Measurements from ENCODE around the gene EVA1C.
"Not testable (repeated sequence)": the region's sequence is repeated elsewhere in the genome, so short reads cannot be mapped to it uniquely, and the experiment has no call there.

Gene EVA1C

DNA sequence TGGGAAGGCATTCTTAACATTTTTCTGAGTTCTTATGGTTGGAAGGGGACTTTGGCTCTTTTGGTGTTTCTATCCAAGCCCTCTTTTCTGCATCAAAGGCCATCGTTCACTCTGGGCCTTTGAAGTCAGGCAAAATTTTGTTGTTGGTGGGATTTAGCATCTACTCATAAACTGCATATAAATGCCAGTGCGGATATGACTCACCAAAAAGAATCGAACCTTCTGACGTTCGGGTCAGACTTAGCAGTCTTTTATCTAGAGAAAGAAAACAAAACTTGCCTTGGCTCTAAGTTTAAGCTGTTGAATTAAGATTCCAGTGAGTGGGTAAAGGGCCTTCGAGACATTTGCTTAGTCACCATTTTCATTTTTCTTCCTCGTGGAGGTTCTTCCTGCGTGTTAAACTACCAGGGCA lies 51.4 kb downstream of the EVA1C start:
- DNase-seq = no peak

DNA sequence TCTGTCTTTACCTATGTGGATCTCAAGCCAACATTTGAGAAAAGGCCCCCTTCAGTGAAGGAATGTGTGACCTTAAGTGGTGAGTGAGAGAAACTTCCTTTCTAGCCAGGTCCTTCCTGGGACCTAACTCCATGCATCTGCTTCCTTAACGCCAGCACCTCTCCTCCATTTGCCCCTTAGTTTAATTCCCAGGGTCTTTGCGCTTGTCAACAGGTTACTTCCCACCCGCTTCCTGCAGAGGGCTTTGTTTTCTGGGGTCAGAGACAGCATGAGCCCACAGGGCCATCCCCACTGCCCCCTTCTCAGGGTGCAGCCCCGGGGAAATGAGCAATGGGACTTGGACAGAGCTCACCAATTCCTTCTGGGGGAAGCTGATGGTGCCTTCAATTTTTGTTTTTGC lies 54.8 kb downstream of the EVA1C start:
- no peak for DNase-seq

DNA sequence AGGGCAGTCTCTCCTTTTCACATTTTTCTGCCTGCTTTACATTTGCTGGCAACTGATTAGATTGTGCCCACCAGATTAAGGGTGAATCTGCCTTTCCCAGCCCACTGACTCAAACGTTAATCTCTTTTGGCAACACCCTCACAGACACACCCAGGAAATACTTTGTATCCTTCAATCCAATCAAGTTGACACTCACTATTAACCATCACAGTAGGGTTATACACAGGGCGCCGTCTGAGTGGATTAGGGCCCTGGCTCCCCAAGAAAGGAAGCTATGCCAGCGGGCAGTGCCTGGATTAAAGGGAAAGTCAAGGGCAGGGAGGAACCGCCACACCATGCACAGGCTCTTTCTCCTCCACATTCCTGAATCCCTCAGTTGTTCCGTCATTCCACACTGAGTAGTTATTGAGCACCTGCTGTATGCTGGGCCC lies 56.2 kb downstream of the EVA1C start:
- no peak for DNase-seq

DNA sequence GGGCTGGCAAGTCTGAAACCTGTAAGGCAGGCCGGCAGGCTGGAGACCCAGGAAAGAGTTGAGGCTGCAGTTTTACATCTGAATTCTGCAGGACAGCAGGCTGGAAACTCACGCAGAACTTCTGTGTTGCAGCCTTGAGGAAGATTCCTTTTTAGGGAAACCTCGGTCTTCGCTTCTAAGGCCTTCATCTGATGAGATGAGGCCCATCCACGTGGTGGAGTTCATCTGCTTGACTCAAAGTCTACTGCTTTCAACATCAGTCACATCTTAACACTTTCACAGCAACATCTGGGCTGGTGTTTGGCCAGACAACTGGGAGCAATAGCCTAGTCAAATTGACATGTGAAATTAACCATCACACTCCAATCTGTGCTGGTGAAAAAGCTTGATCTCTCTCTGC lies 57.1 kb downstream of the EVA1C start:
- DNase-seq = no peak

DNA sequence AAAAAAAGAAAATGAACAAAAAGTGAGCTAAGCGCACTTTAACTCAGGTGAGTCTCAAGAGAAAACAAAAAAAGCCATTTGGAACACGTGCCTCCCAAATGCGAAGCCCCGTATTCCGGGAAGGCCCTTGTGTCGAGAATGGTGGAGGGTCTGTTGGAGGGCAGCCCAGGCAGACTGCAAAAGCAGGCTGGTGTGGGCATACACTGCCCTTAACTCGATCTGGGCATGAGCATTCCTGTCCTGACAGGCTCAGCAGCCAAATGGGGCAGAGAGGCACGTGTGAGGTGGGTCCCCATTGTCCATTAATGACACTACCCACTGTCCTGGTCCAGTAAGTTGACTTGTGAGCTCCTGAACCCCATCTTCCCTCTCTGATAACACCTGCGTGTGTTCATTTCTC lies 57.7 kb downstream of the EVA1C start:
- DNase-seq = no peak

DNA sequence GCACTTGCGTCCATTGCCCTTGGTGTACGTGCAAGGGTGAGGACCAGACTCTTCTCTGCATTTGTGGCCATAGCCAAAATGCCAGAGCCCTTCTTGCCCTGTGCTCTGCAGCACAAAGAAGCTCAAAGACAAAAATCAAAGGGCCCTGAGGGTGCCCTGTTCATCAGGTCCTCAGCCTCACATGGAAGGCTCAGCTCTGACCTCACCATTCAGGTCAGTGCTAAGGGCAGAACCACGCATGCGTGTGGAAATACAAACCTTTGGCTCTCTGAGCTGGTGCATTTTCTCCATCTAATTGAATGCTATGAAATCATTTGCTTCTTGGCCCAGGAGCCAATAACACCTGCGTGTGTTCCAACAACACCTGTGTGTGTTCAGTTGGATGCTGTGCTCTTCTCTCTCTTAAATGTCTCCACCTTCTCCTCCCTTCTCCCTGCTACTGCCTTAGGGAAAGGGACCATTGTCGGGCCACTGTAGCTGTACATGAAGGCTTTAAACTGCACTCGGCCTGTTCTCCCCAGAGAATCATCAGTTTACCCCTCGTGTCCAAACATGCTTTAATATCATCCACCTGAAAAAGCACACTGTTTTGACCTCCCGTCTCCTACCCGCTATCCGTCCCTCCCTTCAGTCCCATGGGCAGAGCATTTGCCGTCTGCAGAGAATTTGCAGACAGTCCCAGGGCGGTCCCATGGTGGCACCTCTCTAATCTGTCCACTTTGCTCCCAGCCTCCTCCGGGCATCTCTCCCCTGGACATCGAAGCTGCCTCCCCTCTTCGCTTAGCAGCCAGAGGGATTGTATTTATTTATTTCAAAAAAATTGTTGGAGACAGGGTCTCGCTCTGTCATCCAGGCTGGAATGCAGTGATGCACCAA lies 60.6 kb downstream of the EVA1C start:
- no peak for DNase-seq

DNA sequence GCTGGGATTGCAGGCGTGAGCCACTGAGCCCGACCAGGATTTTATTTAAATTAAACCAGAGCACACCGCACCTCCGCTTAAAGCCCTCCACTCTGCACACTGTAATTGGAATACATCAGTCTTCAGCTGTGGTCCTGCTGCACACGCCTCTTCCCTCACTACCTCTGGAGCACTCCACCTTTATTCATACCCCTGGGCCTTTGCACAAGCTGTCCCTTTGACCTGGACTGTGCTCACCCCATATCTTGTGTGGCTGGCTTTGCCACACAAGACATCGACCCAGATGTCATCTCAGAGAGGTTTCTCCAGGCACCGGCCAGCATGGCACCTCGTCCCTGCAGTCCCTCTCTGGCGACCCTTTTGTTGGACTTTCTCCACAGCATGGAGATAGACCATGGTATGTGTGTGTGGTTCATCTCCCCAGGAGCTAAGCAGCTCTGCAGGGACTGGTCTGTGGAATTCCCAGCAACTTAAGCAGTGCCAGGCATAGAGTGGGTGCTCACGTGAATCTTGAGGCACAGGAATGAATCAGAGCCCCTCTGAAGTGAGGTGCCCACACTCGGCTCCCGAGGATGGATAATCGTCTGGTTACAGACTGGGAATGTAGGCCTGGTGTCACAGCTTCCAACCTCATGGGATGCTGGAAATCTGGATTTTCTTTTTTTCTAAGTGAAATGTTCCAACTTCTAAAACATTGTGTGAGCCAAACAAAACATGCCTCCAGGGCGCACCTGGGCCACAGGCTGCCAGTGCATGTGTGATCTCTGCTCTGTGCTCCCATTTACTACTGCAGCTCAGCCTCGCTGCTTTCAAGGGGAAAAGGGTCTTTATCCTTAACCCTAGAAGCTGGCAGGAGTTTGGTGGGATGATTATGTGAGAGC lies 61.9 kb downstream of the EVA1C start:
- no peak for DNase-seq

DNA sequence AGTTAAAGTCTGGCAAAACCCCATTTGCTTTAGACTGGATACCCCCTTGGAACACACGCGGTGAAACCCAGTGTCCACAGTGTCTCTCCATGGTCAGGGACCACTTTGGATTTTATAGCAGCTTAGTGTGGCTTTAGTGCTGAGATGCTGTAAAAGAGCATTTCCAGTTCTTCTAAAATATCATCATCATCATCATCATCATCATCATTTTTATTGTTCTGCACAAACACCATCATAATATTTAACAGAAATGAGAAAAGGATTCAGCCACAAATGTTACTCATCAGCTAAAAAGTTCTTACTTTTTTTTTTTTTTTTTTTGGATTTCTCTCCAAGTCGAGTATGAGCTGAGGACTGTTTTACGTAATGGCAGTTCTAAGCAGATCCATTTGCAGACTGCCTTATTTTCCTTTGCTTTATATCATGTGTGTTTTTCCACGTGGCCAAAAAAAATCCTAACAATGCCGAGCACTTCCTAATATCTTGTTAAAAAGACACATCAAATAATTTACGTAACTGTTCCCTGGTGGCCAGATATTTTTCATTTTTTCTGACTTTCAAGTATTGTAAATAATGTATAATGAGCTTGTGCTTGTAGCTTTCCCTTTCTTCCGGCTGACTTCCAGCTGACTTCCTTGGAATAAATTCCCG lies 62.8 kb downstream of the EVA1C start:
- no peak for DNase-seq

DNA sequence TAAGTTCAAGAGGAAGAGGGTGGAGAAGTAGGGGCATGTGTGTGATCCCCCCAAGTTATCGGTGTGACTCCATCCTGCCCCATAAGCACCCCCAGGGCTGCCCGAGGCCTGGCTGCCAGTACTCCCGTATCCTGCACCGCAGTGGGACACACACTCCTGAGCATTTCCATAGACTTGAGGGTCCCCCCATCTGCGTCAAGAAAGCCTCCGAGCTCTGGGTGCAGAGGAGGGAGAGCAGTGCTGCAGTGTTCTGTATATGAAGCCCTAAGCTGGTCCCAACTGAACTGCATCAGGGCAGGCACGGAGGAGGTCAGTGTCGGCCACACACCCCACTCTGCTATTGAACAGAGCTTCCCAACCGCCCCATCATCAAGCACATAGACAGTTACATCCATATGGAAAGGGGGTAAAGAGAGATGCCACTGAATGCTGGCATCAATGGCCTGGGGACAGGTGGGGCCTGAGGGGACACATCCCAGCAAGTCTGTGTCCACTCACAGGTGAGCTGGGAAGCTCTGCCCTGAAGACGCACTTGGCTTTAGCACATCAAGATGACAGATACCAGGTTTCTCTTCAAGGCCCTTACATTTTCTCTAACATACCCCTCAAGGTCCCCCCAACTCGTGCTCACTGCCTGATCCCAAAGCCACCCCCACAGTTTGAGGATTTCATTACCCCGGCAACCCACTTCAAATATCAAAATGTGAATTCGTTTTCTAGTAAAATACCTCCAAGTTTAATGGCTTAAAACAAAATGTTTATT lies 64.3 kb downstream of the EVA1C start:
- DNase-seq = no peak

DNA sequence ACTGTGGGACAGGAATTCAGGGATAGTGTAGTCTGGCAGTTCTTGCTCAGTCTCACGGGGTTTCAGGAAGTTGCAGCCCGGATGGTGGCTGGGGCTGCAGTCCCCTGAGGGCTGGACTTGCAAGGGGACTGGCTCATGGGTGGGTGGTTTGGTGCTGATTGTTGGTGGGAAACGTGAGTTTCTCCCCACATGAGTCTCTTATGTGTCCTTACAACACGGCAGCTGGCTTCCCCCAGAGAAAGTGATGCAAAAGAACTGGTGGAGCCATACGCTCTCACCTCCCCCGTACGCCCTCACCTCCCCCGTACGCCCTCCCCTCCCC lies 64.9 kb downstream of the EVA1C start:
- DNase-seq = no peak

DNA sequence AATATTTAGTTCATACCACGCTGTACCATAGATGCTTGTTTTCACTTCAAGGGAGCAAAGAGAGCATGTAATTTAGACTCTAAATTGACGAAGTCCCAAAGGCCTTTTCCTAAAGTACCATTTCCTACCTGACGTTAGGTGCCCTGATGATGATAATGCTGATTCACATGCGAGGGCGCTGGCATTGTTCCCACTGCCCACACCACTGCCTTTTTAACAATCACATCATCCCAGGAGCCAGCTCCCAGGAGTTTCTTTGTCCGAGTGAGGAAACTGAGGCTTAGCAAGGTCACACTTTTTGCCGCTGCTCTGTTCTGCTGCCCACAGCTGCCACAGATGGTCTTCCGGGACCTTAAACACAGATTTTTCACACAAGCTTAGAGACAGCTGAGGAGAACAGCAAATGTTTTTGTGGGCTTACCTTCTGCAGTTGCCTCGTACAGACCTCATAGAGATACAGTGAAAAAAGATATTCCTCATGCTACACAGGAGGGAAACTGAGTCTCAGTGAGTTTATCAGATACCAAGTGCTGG lies 69.4 kb downstream of the EVA1C start:
- no peak for DNase-seq

DNA sequence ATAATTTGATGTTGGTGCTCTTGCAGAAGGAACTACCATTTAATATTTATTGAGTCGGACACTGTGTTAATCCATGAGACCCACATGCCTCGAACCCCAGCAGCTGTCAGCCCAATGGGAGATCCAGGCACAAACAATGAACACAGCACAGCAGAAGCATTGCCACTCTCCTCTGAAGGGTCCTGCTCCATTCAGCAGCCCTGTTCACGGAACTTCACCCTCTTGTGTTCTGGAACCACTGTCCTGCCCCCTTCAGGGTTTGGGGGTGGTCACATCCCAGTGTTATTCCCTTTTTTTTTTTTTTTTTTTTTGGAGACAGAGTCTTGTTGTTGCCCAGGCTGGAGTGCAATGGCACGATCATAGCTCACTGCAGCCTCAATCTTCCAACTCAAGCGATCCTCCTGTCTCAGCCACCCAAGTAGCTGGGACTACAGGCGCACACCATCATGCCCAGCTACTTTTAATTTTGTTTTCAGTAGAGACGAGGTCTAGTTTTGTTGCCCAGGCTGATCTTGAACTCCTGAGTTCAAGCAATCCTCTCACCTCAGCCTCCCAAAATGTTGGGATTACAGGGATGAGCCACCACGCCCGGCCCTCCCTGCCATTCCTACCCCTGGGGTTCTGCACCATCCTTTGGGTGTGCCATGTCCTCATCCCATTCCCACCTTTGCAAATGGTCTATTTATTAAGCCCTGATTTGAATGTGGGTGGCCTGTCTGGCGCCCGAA lies 70.2 kb downstream of the EVA1C start:
- DNase-seq = no peak

DNA sequence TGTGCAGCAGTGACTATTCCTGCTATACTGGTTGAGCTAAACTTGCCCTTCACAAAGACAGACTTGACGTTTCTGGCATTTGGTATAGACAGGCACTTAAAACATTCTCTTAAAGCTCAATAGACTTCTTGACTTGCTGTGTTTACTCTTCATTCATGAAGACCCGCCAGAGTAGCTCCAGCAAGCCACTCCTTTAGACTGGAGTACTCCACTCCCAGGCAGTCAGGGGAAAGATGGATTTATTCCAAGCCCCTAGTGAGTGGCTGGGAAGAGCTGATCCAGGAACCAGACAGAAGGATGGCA lies 70.7 kb downstream of the EVA1C start:
- no peak for DNase-seq

DNA sequence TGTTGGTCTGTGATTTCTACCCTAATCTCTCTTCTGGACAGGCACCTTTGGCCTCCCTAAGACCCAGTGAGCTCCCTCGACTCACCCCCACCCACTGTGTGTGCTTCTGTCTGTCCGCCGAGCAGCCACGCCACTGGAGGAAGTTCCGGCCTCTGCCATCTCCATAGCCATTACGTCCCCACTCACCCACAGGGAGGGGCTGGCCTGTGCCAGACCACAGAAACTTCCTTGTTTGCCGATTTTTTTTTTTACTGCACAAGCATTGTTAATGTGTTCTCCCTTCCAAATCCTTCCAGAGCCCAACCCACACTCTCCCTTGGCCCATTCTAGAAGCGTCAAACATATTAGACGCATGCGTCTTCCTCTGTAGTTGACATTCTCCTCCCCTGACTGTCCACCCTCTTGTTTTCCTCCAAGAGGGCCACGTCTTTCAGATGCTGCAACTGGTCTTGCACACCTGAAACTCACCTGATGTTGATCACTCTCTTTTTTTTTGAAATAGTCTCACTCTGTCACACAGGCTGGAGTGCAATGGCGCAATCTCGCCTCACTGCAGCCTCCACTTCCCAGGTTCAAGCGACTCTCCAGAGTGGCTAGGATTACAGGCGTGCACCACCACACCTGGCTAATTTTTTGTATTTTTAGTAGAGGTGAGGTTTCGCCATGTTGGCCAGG lies 72.3 kb downstream of the EVA1C start:
- no peak for DNase-seq

DNA sequence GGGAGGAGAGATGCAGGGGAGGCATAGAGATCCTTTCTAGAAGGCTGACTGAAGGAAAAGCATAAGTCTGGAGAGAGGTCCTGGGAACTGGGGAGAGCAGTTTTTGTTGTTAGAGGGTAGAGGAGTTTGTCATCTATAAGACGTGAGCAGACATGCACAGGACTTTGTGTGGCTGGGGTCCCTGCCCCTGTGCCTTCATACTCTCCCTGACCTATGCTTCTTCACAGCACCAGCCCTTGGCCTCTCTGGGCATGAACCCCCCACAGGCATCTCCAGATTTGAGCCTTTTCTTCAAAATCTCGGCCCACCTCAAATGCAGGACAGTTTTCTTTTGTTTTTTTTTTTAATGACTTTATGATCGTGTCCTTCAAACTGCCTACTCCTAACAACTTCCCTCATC lies 79.9 kb downstream of the EVA1C start:
- no peak for DNase-seq

DNA sequence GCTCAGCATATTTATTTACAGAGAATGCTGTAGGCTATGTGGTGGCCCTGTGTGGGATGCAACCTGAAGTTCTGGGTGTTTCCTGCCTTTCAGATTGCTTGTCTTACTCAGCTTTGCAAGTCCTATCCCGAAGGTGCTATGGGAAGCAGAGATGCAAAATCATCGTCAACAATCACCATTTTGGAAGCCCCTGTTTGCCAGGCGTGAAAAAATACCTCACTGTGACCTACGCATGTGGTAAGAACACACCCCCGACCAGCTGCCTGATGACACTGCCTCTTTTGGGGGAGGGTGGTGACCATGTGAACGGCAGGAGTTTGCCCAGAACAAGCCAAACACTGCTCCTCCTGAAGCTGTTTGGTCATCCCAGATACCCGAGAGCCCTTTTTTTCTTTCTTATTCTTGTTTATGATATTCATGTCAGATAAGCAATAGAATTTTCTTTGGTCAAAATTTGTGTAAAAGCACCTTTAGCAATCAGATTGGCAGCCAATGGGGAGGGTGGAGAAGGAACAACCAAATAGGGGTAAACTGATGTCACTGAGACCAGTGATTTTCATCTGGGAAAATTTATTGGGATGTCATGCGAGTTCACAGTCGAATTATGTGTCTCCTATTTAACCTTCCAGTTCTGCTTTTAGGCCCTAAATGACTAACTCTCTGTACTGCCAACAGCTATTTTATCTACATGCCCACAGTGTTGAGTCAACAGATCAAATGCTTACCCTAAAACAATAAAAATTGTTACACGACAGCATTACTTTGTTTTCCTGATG lies 82.6 kb downstream of the EVA1C start:
- no peak for DNase-seq

DNA sequence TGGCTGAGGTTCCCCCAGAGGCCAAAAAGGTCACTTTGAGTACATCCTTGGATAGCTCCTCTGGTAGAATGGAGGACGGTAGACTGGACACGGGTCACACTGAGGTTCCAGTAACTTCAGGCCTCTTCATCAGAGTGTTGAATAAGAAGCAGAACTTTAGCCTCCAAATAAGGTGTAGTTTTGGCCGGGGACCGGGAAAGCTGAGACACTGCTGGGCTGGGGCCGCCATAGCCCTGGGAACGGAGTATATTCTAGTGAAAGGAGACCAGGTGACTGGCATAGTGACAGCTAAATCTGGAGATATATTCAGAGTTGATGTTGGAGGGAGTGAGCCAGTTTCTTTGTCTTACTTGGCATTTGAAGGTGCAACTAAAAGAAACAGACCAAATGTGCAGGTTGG lies 84.1 kb downstream of the EVA1C start:
- DNase-seq = no peak

DNA sequence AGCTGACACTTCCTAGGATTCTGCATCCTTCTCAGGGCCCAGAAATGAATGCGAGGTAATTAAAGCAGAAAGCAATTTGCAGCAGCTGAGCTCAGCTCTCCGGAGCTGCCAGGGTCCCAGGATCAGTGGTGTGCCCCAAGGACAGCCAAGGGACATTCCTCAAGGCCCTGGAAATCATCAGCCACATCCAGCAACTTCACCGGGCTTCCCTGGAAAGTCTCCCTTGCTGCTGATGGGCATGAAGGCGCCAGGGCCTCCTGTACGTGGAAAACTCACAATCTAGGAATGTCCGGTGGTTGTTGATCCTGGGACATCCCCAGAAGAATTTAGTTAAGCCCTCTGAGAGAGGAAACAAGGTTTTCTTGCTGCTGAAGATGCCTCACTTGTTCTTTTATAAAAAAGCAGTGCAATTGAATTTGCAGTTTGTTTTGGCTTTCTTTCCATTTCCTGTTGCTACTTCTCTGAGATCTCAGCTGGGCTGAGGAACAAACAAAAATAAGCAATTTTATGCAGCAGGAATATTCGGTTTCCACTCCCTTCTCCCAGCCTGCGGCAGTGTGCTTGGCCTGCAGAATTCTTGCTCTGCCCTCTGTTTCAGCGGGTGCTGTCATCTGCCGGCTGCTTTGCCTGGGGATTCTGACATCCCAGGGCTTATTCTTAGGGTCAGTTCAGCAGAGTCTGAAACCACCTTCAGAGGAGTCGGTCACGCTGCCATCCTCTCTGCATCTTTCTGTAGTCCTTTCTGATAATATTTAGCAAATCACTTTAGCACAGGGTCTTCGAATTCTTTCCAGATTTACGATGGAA lies 86.9 kb downstream of the EVA1C start:
- DNase-seq = no peak

DNA sequence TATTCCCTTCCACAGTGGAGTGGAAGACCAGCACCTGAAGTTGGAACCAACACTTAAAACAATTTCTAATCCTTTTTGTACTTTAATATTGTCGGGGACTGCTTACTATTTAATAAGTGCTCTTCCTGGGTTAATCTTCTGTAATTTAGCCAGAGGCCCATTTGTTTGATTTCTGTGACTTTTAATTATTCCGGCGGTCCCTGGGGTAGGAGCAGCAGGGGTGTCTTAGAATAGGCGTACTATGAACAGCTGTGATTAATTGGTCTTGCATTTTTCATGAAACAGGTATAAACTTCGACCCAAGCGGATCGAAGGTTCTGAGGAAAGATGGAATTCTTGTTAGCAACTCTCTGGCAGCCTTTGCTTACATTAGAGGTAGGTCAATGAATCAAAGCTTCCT lies 91.1 kb downstream of the EVA1C start:
- DNase-seq = not testable (repeated sequence)

DNA sequence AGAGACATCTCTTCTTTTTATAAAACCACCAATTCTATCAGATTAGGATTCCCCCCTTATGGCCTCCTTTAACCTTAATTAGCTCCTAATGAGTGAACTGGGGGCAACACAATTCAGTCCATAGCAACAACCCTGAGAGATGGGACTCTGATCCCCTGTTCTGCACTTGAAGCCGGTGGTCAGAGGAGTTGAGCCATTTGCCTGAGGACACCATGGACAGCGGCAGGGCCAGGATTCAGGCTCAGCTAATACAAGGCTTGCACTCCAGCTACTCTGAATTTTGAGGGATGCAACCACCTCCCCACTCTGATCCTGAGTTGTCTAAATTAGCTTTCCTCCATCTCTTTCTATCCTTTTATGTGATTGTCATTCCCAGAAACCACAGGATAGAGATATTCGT lies 93.3 kb downstream of the EVA1C start:
- DNase-seq = not testable (repeated sequence)

All from stimulated activated CD4-positive, alpha-beta T cell treated with anti-CD3 and anti-CD28 coated beads, Interleukin-4, amount 100 ng/mL, for 24 hours (primary cell).